Adipocyte (in vitro differentiated cells): ENCODE results near the gene COPZ2.

ENCODE experiments used
- DNase-seq: peaks from one replicate; pipeline ENCODE4 v3.0.0-alpha.2; 2015; ENCODE audit warnings: low read depth
- H3K27me3 ChIP-seq: replicated peaks from 2 replicates; pipeline ENCODE4 v1.7.0; 2013; ENCODE audit warnings: mild to moderate bottlenecking, low read length, moderate library complexity; ENCODE audit not compliant: control insufficient read depth, insufficient read depth
- H3K36me3 ChIP-seq: 2 replicates; pipeline ENCODE4 v1.7.0; 2013; ENCODE audit warnings: low read length, mild to moderate bottlenecking, moderate library complexity; ENCODE audit not compliant: control insufficient read depth, insufficient read depth, severe bottlenecking
- H3K4me1 ChIP-seq: 2 replicates; pipeline ENCODE4 v1.7.0; 2013; ENCODE audit warnings: mild to moderate bottlenecking, low read length, moderate library complexity; ENCODE audit not compliant: control insufficient read depth, insufficient read depth
- H3K4me3 ChIP-seq: 2 replicates; pipeline ENCODE4 v1.7.0; 2013; ENCODE audit warnings: mild to moderate bottlenecking, low read length, moderate library complexity
- H3K9ac ChIP-seq: 2 replicates; pipeline ENCODE4 v1.7.0; 2013; ENCODE audit warnings: mild to moderate bottlenecking, low read length, moderate library complexity
- H3K9me3 ChIP-seq: 2 replicates; pipeline ENCODE4 v1.7.0; 2013; ENCODE audit warnings: mild to moderate bottlenecking, low read length, moderate library complexity; ENCODE audit not compliant: control insufficient read depth

The COPZ2 gene

GRCh38 chr17:48055531-48056245 is 18.1 kb upstream of the COPZ2 start:
- Histone ChIP-seq H3K9ac (peak overlapping the region; percentile 99), H3K36me3 (peaks cover 52% of the 10 kb centered on the region), H3K4me3 (peak overlapping the region; percentile 99), H3K4me1 (peaks cover 64% of the 10 kb centered on the region), H3K27me3 (no peaks in the 10 kb centered on the region), H3K9me3 (no peaks in the 10 kb centered on the region)
- peak; percentile 94 for DNase-seq

- H3K4me3 ChIP-seq = peak overlapping the region; percentile 99
- H3K9ac ChIP-seq = peak overlapping the region; percentile 99
- H3K9me3 ChIP-seq = no peaks in the 10 kb centered on the region
- H3K4me1 ChIP-seq = peaks cover 59% of the 10 kb centered on the region
- no peaks in the 10 kb centered on the region for H3K27me3 ChIP-seq
- DNase-seq = peak; percentile 61
- H3K36me3 ChIP-seq = peaks cover 43% of the 10 kb centered on the region
Measured at GRCh38 chr17:48054238-48055185, 16.9 kb upstream of the COPZ2 start.

DNA sequence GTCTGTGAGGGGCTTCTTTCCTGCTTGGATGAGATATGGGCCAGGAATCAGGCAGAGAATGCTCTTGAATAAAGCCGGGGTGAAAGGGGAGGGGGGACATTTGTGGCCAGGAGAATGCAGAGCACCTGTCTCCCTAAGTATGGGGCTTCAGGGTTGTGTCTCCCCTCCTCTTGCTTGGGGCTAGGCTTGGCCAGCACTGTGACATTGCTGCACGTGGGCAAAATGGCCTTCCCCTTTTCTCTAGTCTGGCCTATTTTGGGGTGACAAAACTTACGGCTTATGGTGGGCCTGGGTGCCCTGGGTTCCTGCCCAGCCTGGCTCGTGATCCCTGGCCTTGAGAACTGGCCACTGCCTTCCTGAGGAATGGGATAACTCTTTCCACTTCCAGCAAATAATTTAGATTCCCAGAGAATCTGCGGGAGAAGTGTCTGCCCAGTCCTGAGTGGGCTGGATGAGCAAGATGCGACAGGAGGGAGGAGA is 16.2 kb upstream of the COPZ2 start:
- Histone ChIP-seq H3K9me3 (no peaks in the 10 kb centered on the region), H3K36me3 (peaks cover 36% of the 10 kb centered on the region), H3K27me3 (no peaks in the 10 kb centered on the region), H3K4me3 (peak overlapping the region; percentile 99), H3K9ac (peak overlapping the region; percentile 99), H3K4me1 (peaks cover 55% of the 10 kb centered on the region)
- no peak for DNase-seq

DNA sequence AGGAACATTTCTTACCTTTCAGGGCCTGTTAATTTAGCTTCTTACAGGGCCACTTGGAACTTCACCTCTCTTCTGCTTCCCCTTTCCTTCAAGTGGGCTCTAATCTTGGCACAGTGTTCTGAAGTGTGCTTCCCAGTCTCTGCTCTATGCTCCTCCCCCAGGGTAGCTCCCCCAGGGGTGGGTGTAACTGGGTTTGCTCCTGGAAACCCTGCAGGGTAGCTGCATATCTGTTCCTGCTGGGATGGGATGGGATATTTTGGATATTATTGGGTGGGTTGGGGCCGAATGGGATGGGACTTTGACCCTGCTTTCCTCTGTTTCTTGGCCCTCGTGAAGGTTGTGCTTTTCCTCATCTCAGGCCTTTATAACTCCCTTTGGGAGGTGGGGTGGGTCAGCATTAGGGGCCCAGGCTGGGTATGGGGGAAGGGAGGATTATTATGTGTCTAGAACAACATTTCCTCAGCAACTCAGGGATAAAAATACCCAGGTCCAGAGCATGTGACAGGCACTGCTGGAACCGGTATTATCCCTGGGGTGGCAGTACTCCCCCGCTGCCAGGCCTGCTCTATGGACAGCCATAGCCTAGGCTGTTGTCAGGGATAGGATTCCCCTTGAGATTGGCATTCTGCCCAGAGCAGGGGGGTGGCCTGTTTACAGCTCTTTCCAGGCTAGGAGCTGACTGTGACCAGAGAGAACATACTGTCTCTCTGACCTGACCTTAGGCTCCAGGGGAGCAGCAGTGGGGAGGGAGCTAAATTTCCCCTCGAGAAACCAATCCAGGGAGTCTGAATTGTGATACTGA is 15.6 kb upstream of the COPZ2 start:
- DNase-seq = peak; percentile 47
- H3K4me3 ChIP-seq = peak overlapping the region; percentile 99

GRCh38 chr17:48051706-48052486 is 14.3 kb upstream of the COPZ2 start:
- DNase-seq = peak; percentile 93
- H3K9me3 ChIP-seq = no peaks in the 10 kb centered on the region
- no peaks in the 10 kb centered on the region for H3K27me3 ChIP-seq
- H3K4me3 ChIP-seq = peak overlapping the region; percentile 99
- H3K36me3 ChIP-seq = peaks cover 17% of the 10 kb centered on the region
- peaks cover 59% of the 10 kb centered on the region for H3K4me1 ChIP-seq
- H3K9ac ChIP-seq = peak overlapping the region; percentile 99

More for the DNA sequence above, 15.6 kb upstream of the COPZ2 start:
- no peaks in the 10 kb centered on the region for H3K9me3 ChIP-seq
- H3K27me3 ChIP-seq = no peaks in the 10 kb centered on the region
- peak overlapping the region; percentile 99 for H3K9ac ChIP-seq
- peaks cover 29% of the 10 kb centered on the region for H3K36me3 ChIP-seq
- H3K4me1 ChIP-seq = peaks cover 55% of the 10 kb centered on the region

DNA sequence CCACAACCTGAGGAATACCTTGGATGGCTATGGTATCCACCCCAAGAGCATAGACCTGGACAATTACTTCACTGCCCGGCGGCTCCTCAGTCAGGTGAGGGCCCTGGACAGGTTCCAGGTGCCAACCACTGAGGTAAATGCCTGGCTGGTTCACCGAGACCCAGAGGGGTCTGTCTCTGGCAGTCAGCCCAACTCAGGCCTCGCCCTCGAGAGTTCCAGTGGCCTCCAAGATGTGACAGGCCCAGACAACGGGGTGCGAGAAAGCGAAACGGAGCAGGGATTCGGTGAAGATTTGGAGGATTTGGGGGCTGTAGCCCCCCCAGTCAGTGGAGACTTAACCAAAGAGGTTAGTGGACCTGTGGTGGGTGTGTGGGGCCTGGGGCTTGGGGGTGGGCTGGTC is 13.7 kb upstream of the COPZ2 start:
- Histone ChIP-seq H3K9me3 (no peaks in the 10 kb centered on the region), H3K4me3 (peak overlapping the region; percentile 99), H3K27me3 (no peaks in the 10 kb centered on the region), H3K36me3 (peaks cover 11% of the 10 kb centered on the region), H3K9ac (peak overlapping the region; percentile 99), H3K4me1 (peaks cover 63% of the 10 kb centered on the region)
- no peak for DNase-seq

DNA sequence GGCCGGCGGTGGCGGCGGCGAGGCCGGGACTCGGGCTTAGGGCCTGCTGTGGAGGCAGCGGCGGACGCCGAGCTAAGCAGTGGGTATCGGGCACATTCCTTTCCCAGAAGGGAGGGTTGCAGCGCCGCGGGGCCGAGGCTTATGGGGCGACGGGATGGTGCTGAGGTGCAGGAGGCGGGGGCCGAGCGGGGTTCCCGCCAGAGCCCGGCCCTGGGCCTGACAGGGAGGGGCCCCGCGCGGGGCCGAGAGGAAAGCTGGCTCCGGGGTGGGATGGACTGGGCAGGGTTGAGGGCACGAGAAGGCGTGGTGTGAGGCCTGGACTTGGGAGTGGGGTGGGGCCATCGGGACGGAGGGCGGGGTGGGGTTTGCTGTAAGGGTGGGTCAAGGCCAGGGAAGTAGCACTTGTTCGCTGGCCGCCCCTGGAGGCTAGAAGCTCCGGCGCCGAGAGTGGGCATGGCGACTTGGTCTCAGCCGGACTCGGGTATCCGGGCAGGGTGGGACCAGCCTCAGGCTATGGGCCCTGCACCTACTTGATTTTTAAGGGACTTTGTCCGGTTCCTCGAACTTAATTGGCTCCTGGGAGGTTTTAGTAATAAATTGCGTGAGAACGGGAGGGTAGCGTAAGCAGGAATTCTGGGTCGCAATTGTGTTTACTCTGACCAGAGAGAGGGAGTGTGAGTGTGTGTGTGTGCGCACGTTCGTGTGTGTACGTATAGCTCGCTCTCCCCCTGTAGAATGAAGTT is 11.0 kb upstream of the COPZ2 start:
- Histone ChIP-seq H3K4me1 (peaks cover 63% of the 10 kb centered on the region), H3K4me3 (peak overlapping the region; percentile 99), H3K27me3 (no peaks in the 10 kb centered on the region), H3K36me3 (peaks cover 6% of the 10 kb centered on the region), H3K9me3 (no peaks in the 10 kb centered on the region), H3K9ac (peak overlapping the region; percentile 99)
- peak; percentile 96 for DNase-seq

DNA sequence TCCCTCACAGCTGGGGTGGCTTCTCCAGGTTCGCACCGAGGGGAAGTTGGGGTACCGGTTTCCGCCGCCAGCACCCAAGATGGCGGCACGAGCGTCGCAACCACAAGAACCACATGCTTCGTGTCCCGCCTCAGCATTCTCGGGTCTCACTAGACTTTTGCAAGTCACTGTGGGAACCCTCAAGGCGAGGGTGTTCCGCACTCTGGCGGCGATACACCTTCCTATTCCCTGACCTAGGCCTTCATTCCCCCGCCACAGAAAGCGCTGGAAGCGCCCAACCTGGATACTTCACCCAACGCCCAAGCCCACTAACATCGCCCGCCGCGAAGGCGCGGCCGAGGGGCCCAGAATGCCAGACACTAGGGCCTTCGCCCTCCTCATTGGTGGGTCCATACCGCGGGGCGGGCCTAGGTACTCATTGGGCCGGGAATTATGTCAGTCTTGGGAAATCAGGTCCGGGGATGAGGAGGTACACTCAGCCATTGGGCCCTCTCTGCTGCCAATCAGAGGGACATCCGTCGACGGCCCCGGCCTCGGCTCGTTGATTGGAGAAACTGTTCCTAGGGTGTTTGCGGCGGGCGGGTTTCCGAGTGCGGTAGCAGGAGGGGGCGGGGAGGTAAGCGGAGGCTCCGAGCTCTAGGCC is 10.3 kb upstream of the COPZ2 start, which contains the start of gene NFE2L1:
Gene NFE2L1 (plus strand): TSS at position 619 of the 643 bp plus-strand sequence. CDS start 2,760 bp downstream, outside the sequence.
- Histone ChIP-seq H3K9me3 (no peaks in the 10 kb centered on the region), H3K27me3 (no peaks in the 10 kb centered on the region), H3K9ac (peak within 1 kb of the TSS; percentile 99), H3K4me1 (peaks cover 63% of the 10 kb centered on the region), H3K4me3 (peak within 1 kb of the TSS; percentile 99), H3K36me3 (peaks cover 6% of the 10 kb centered on the region)
- peak; percentile 100 for DNase-seq

DNA sequence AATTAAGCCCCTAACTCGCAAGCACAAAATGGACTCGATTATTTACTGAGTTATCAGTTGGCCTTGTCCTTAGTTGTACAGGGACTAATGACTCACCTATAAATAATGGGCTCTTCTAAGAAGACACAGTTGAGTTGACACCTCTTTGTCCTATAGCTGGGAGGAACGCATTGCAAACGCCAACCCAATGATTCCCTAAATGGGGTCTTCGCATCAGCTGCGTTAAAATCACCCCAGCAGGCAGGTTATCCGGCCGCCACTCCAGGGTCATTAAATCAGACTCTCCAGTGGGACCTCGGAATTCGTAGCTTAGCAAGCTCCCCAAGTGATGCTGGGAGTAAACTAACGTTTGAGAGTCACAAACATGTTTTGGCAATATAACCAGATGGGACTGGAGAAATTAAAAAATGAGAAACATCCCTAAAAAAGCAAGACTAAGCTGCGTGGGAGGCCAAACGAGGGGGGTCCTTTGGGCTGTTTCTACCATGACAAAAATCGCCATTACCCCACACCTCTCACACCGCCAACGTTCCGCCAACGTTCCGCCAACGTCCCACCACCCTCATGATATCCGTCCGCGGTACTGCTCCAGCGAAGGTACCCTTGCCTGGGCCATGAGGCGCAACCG is 9.6 kb upstream of the COPZ2 start:
- DNase-seq = no peak

More for the DNA sequence above, 9.6 kb upstream of the COPZ2 start:
- H3K9me3 ChIP-seq = no peaks in the 10 kb centered on the region
- no peaks in the 10 kb centered on the region for H3K27me3 ChIP-seq
- peak overlapping the region; percentile 99 for H3K9ac ChIP-seq
- peaks cover 57% of the 10 kb centered on the region for H3K4me1 ChIP-seq
- peaks cover 6% of the 10 kb centered on the region for H3K36me3 ChIP-seq
- H3K4me3 ChIP-seq = peak overlapping the region; percentile 99
